Dermis lymphatic vessel endothelial cell (primary cell): ENCODE results near the gene MTMR11. TPM values are rescaled to one million over a fixed set of nuclear protein-coding genes. Genes with fewer than 3 reads are reported as not detected.

Source experiments
- total RNA-seq: library from RNA; depleted of rRNA; stranded (reverse); fragments of >200 nt; gene quantifications from 2 replicates; pipeline ENCODE4 v1.2.1, GENCODE V29; 2014

Gene MTMR11
- 0.22 and 0.34 TPM in 2 replicates for total RNA-seq

GRCh38 chr1:149936170-149936991 lies at the start of gene MTMR11:
MTMR11 (minus strand) TSS chr1:149936879; CDS start chr1:149936647, 232 bp downstream.

GRCh38 chr1:149927563-149928400 lies 8.9 kb downstream of the MTMR11 start, which contains the start of gene SF3B4:
SF3B4 (minus strand) TSS chr1:149927803; CDS start chr1:149927759, 44 bp downstream.

GRCh38 chr1:149917571-149918144 lies 19.0 kb downstream of the MTMR11 start, which contains the start of gene SV2A:
SV2A (minus strand) TSS chr1:149917844; CDS start chr1:149913840, 4,004 bp downstream.

GRCh38 chr1:149899460-149900284 lies 37.0 kb downstream of the MTMR11 start, which contains the start of gene BOLA1:
BOLA1 (plus strand) TSS chr1:149899568; CDS start chr1:149900060, 492 bp downstream.

Other genes with a start within 250 kb of the MTMR11 start
- not detected in 2 replicates for gene FCGR1A, start 154.2 kb downstream of the MTMR11 start, total RNA-seq
- gene BOLA1, start 37.3 kb downstream of the MTMR11 start, total RNA-seq = 7.4 and 7.8 TPM in 2 replicates
- gene SV2A, start 19.0 kb downstream of the MTMR11 start, total RNA-seq = 2.6 and 3.0 TPM in 2 replicates
- gene SF3B4, start 9.1 kb downstream of the MTMR11 start, total RNA-seq = 8.9 and 10.4 TPM in 2 replicates
- 11.4 and 11.8 TPM in 2 replicates for gene OTUD7B, start 73.8 kb upstream of the MTMR11 start, total RNA-seq
- gene VPS45, start 130.9 kb upstream of the MTMR11 start, total RNA-seq = 22.9 and 23.4 TPM in 2 replicates
- 37.2 and 41.7 TPM in 2 replicates for gene PLEKHO1, start 213.0 kb upstream of the MTMR11 start, total RNA-seq